H4 (cell line): ENCODE results near the gene PTPRG. TPM values are rescaled to one million over a fixed set of nuclear protein-coding genes. Genes with fewer than 3 reads are reported as not detected.
"Not testable (repeated sequence)": the region's sequence is repeated elsewhere in the genome, so short reads cannot be mapped to it uniquely, and the experiment has no call there.

ENCODE experiments used
- DNase-seq: peaks from one replicate; pipeline ENCODE4 v3.0.0-alpha.2; 2015; ENCODE audit warnings: low spot score
- total RNA-seq: library from RNA; depleted of rRNA; stranded (reverse); fragments of >200 nt; shearing (Covaris generic); gene quantifications from 2 replicates; pipeline ENCODE4 v1.2.3, GENCODE V29; 2014

PTPRG gene
- total RNA-seq, 1 experiment from 2014 or later = 16.1 TPM

DNA sequence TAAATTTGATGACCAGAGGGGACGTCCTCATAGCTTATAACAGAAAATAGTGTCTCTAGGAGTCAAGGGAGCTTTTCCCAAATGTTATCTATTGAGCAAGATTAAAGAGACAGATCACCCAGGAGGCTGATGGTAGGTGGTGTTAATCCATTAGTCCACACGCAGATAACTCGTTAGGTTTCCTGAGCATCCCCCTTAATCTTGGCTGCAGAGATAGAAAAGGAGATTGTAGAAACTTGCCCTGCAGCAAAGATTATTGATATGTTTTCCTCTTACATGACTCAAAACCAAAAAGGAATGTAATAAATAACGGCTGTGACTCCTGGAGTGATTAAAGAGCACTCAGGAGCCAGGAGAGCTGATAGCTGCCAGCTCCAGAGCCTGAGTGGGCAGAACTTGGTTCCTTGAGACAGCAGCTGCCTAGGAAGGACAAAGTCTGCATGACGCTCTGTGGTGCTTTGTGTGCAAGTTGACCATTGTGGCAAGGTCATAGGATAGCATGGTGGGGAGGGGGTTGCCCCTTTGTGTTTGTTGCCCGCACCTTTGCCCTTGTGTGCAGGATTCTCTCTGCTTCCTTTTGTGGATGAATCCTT, 234.8 kb downstream of the PTPRG start:
- no peak for DNase-seq

GRCh38 chr3:61796911-61797310, 235.5 kb downstream of the PTPRG start:
- no peak for DNase-seq

- no peak for DNase-seq
These were observed 241.4 kb downstream of the PTPRG start for GRCh38 chr3:61802772-61803171.

- no peak for DNase-seq
These were observed 242.6 kb downstream of the PTPRG start for GRCh38 chr3:61803983-61804382.

- DNase-seq = no peak
These were observed 243.4 kb downstream of the PTPRG start for GRCh38 chr3:61804782-61805181.

GRCh38 chr3:61805510-61806080, 244.2 kb downstream of the PTPRG start:
- DNase-seq = no peak

DNA sequence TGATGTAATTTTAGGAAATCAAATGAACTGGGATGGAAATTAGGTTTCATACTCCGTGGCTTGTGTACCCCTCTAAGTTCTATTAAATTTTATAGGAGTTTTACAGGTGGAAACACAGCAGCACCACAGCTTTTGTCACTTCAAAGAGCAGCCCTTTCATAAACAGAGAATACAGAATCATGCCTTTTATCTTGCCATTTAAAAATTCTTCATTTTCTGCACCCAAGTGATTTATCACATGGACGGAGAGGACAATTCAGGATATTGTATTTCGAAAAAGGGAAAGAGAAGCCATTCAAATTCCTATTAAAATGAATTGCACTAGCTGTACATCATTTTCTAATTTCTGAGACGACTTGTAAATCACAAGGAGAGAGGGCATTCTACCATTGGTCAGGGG, 245.4 kb downstream of the PTPRG start:
- DNase-seq = no peak

DNA sequence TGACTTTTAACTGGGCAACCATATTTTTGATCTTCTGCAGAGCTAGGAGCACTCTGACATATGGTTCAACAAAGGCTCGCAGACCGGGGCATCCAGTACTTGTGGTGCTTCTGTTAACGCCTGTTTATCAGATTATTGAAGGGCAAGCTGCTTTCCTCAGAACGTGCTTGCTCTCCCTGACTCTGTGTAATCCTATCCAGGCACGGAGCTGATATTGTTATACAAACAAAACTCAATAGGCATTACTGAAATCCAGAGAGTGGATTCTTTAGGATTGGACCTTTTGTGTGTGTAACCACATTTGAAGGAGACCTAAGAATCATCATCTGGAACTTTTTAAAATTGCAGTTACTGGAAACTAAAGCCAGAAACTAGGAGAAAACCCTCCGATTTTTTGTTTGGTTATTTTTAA, 246.5 kb downstream of the PTPRG start:
- peak; percentile 38 for DNase-seq

- no peak for DNase-seq
These were observed 247.2 kb downstream of the PTPRG start for GRCh38 chr3:61808526-61808925.

- no peak for DNase-seq
These were observed 247.6 kb downstream of the PTPRG start for GRCh38 chr3:61808999-61809398.

GRCh38 chr3:61809879-61810278, 248.5 kb downstream of the PTPRG start:
- DNase-seq = no peak

DNA sequence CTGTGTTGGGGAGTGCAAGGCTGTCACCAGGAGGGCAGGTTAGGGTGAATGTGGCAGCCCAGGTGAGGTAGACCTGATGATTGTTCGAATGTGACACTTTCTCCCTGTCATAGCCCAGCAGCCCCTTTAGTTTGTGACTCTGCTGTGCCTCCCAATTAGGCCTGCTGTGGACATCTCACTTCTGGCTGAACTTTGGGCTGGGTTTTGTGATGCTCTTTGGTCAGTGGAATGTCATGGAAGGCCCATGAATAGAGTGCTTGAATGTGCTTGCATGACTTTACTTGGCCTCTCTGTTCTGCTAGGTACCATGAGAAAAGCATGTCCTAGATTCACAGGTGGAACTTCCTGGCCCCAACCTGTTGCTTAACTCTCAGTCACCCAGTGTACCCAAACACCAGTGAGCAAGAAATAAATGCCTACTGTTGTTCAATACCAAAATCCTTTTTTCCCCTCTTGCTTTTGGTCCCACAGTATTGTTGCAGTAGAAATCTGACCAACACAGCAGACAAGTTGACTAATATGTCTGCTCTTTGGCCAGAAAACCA, 249.7 kb downstream of the PTPRG start:
- DNase-seq = no peak

GRCh38 chr3:61811652-61812051, 250.3 kb downstream of the PTPRG start:
- no peak for DNase-seq

DNA sequence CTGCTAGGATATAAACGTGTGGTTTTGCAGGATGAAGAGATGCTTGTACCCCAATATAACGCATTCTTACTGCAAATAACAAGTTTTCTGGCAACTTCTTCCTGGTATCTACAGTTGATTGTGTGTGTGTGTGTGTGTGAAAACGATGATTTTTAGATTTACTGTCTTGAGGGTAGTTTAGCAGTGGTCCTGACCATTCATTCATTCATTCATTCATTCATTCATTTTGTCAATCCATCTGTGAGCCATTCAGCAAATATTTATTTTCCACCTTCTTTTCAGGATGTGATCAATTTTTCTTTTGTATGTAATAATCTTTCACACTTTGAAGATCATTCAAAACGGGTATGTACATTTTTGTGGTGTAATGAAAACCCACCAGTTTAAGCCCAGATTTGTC, 250.7 kb downstream of the PTPRG start:
- no peak for DNase-seq

GRCh38 chr3:61812517-61812916, 251.1 kb downstream of the PTPRG start:
- no peak for DNase-seq

DNA sequence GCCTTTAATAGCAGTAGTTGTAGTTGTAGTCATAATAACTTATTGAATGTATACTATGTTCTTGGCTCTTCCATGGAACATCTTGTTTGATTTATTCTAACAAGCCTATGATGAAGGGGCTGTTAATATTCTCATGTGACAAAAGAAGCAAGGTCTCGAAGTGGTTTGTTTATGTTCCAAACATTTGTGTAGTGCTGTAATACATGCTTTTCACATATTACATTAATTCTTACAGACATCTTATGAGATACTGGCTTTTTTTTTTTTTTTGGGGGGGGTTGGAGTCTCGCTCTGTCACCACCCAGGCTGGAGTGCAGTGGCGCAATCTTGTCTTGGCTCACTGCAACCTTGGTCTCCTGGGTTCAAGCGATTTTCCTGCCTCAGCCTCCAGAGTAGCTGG, 252.3 kb downstream of the PTPRG start:
- DNase-seq = no peak

GRCh38 chr3:61814674-61815073, 253.3 kb downstream of the PTPRG start:
- no peak for DNase-seq

- not testable (repeated sequence) for DNase-seq
These were observed 254.9 kb downstream of the PTPRG start for GRCh38 chr3:61816304-61816703.

DNA sequence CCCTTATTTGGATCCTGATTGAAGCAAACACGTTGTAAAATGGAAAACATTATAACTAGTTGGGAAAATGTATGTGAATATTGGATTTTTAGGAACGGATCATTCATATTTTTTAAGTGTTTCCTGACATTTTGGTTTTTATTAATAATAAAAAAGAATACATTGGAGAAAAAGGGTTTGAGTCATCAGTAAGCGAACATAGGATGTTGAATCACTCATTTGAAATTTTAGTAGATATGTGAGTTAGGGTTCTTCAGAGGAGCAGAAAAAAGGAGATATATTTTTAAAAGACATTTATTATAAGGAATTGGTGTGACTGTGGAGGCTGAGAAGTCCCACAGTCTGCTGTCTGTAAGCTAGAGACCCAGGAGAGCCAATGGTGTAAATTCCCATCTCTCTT, 258.5 kb downstream of the PTPRG start:
- DNase-seq = no peak

DNA sequence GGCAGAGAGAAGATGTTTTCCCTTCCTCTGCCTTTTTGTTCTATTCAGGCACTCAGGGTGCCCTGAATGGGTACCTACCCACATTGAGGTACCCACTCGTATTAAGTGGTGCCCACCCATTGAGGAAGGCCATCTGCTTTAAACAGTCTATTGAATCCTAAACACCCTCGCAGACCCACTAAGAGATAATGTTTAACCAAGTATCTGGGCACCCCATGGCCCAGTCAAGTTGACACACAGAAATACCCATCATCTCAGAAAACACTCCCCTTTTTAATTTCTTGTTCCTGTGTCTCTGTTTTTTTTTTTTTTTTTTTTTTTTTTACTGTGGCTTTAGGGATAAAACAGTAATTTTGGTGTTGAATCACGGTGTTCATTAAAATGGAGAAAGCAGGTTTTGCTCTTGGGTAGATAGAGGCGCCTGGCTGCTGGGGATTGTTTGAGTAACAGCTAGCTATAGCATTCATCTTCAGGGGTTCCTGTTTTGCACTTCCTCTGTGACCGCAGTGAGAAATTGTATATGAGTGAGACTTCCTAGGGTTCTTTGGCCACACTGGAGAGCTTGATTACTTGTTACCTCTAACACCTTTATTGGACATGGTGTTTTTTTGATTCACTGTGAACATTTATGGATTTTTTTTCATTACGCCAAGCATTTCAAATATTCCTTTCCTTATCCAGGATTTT, 259.1 kb downstream of the PTPRG start:
- DNase-seq = no peak

GRCh38 chr3:61821823-61822251, 260.5 kb downstream of the PTPRG start:
- DNase-seq = no peak

DNA sequence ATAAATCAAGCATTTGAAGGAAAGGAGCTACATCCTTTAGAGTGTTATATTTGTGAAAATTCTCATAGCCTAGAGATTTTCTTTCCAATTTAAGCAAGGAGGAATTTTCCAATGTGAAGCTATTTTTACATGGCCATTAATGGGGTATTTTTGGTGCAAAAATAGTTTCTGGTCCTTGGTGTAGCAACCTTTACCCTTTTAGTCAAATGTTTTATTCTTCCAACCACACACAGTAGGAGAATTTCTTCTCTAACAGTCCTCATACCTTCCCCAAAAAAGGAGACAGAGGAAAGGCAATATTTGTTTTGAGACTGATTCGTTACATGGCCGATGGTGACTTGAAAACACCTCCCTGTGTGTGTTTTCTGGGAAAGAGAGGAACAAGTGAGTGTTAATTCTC, 261.2 kb downstream of the PTPRG start:
- no peak for DNase-seq

- DNase-seq = no peak
These were observed 263.3 kb downstream of the PTPRG start for GRCh38 chr3:61824553-61825135.
